ENCODE measurements around the gene CRYBA1.
A peak's percentile ranks its signal among the peaks of the same experiment; 100 is the strongest.

CRYBA1 gene

DNA sequence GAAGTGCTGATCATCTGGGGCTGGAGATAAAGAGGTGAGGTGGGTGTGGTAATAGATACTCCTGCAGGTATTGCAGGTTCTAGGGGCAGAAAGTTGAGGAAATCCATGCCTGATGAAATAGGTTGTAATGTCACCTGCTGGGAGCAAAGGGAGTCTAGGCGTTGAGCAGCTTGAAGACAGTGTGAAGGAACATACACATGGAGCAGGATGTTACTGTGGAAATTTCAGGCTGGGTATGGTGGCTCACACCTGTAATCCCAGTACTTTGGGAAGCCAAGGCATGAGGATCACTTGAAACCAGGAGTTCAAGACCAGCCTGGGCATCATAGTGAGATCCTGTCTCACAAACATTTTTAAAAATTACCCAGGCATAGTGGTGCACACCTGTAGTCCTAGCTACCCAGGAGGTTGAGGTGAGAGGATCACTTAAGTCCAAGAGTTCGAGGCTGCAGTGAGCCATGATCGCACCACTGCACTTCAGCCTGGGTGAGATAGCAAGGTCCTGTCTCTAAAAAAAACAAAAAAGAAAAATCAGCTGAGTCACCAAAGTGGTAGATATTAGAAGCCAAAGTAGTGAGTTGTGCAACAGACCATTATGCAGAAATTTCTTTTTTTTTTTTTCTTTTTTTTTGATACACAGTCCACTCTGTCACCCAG, 9.1 kb upstream of the CRYBA1 start:
- no peak overlapping the region for H2AK5ac ChIP-seq (ENCODE audit: low read length)
- H3K18ac ChIP-seq (ENCODE audit: low read length), result no peak overlapping the region
- H4K91ac ChIP-seq (ENCODE audit: low read depth, low read length), result peak overlapping the region; percentile 65
- H2BK12ac ChIP-seq (ENCODE audit: low read length), result no peak overlapping the region
- no peaks in the 10 kb centered on the region for H3K27me3 ChIP-seq (ENCODE audit: insufficient read depth, low read length)
- no peaks in the 10 kb centered on the region for H3K36me3 ChIP-seq (ENCODE audit: control insufficient read depth in 1 of 2, insufficient read depth in 2 of 2, low read length in 2 of 2)
- no peak overlapping the region for H2BK120ac ChIP-seq (ENCODE audit: insufficient read depth, low read length, poor library complexity)
- no peak overlapping the region for H2BK5ac ChIP-seq (ENCODE audit: low read depth, low read length, poor library complexity)
- H3K4ac ChIP-seq (ENCODE audit: low read depth, low read length), result no peak overlapping the region
- H3K27ac ChIP-seq (ENCODE audit: low read depth, low read length), result no peak overlapping the region
- H3K79me1 ChIP-seq (ENCODE audit: low read length), result no peaks in the 10 kb centered on the region
- no peaks in the 10 kb centered on the region for H3K79me2 ChIP-seq (ENCODE audit: control insufficient read depth, insufficient read depth, low read length, poor library complexity)
- no peak overlapping the region for H3K4me3 ChIP-seq (ENCODE audit: low read depth, low read length)
- no peak overlapping the region for H4K12ac ChIP-seq (ENCODE audit: low read depth, low read length)
- no peak overlapping the region for H2AFZ ChIP-seq (ENCODE audit: insufficient read depth, low read length, poor library complexity)
- no CpG with 5 or more reads among the region's 3 CpGs for WGBS (ENCODE audit: extremely low coverage, insufficient coverage, insufficient read length)
- H4K8ac ChIP-seq (ENCODE audit: low read depth, low read length), result no peak overlapping the region
- no peak overlapping the region for H3K23ac ChIP-seq (ENCODE audit: low read length)
- peaks cover 4 to 8% of the 10 kb centered on the region in 2 experiments for H3K4me1 ChIP-seq (ENCODE audit: control insufficient read depth in 1 of 2, insufficient read depth in 2 of 2, low read length in 2 of 2)
- no peak overlapping the region for H3K9ac ChIP-seq (ENCODE audit: low read length)
- DNase-seq, result no peak
- H3K4me2 ChIP-seq (ENCODE audit: low read length), result no peak overlapping the region
- H3K9me3 ChIP-seq (ENCODE audit: insufficient read depth, low read depth, low read length), result peaks cover 2% of the 10 kb centered on the region
- H3K14ac ChIP-seq (ENCODE audit: low read length), result no peak overlapping the region

GRCh38 chr17:29238133-29238850, 8.4 kb upstream of the CRYBA1 start:
- Histone ChIP-seq H3K4me3 (ENCODE audit: low read depth, low read length) (no peak overlapping the region), H3K79me2 (ENCODE audit: control insufficient read depth, insufficient read depth, low read length, poor library complexity) (no peaks in the 10 kb centered on the region), H3K4me1 (ENCODE audit: control insufficient read depth in 1 of 2, insufficient read depth in 2 of 2, low read length in 2 of 2) (peaks cover 4 to 8% of the 10 kb centered on the region in 2 experiments), H4K8ac (ENCODE audit: low read depth, low read length) (no peak overlapping the region), H3K4ac (ENCODE audit: low read depth, low read length) (no peak overlapping the region), H3K36me3 (ENCODE audit: control insufficient read depth in 1 of 2, insufficient read depth in 2 of 2, low read length in 2 of 2) (no peaks in the 10 kb centered on the region), H4K91ac (ENCODE audit: low read depth, low read length) (no peak overlapping the region), H3K18ac (ENCODE audit: low read length) (no peak overlapping the region), H2AK5ac (ENCODE audit: low read length) (no peak overlapping the region), H3K27ac (ENCODE audit: low read depth, low read length) (no peak overlapping the region), H3K4me2 (ENCODE audit: low read length) (no peak overlapping the region), H2BK5ac (ENCODE audit: low read depth, low read length, poor library complexity) (no peak overlapping the region), H2BK12ac (ENCODE audit: low read length) (no peak overlapping the region), H3K14ac (ENCODE audit: low read length) (no peak overlapping the region), H3K79me1 (ENCODE audit: low read length) (no peaks in the 10 kb centered on the region), H3K9ac (ENCODE audit: low read length) (no peak overlapping the region), H3K23ac (ENCODE audit: low read length) (peak overlapping the region; percentile 17), H4K12ac (ENCODE audit: low read depth, low read length) (no peak overlapping the region), H2BK120ac (ENCODE audit: insufficient read depth, low read length, poor library complexity) (peak overlapping the region; percentile 19), H3K27me3 (ENCODE audit: insufficient read depth, low read length) (no peaks in the 10 kb centered on the region), H3K9me3 (ENCODE audit: insufficient read depth, low read depth, low read length) (peaks cover 2% of the 10 kb centered on the region), H2AFZ (ENCODE audit: insufficient read depth, low read length, poor library complexity) (no peak overlapping the region)
- WGBS (ENCODE audit: extremely low coverage, insufficient coverage, insufficient read length), result no CpG with 5 or more reads among the region's 8 CpGs
- no peak for DNase-seq

DNA sequence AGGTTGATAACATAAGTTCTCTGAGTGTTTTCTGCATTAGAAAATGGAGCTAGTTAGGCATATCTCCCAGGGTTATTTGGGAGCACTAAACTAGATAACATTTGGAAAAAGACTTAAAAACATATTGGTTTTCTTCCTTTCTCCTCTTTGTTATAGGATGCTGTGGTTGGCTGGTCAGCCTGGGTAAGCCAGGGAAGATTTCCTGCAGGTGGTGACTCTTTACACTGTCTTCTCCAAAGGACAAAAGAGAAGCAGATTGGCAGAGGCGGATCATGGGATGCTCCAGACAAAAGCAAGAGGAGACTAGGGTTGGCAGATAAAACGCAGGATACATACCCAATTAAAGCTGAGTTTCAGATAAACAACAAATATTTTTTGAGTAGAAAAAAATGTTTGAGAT, 6.2 kb upstream of the CRYBA1 start:
- Histone ChIP-seq H2AFZ (ENCODE audit: insufficient read depth, low read length, poor library complexity) (no peak overlapping the region), H3K4ac (ENCODE audit: low read depth, low read length) (no peak overlapping the region), H3K27me3 (ENCODE audit: insufficient read depth, low read length) (no peaks in the 10 kb centered on the region), H3K9ac (ENCODE audit: low read length) (no peak overlapping the region), H2BK120ac (ENCODE audit: insufficient read depth, low read length, poor library complexity) (no peak overlapping the region), H2BK5ac (ENCODE audit: low read depth, low read length, poor library complexity) (no peak overlapping the region), H3K23ac (ENCODE audit: low read length) (no peak overlapping the region), H4K91ac (ENCODE audit: low read depth, low read length) (no peak overlapping the region), H3K79me1 (ENCODE audit: low read length) (no peaks in the 10 kb centered on the region), H3K4me1 (ENCODE audit: control insufficient read depth in 1 of 2, insufficient read depth in 2 of 2, low read length in 2 of 2) (peaks cover 4 to 8% of the 10 kb centered on the region in 2 experiments), H3K36me3 (ENCODE audit: control insufficient read depth in 1 of 2, insufficient read depth in 2 of 2, low read length in 2 of 2) (no peaks in the 10 kb centered on the region), H3K9me3 (ENCODE audit: insufficient read depth, low read depth, low read length) (peaks cover 2% of the 10 kb centered on the region), H2AK5ac (ENCODE audit: low read length) (no peak overlapping the region), H3K4me3 (ENCODE audit: low read depth, low read length) (no peak overlapping the region), H3K18ac (ENCODE audit: low read length) (no peak overlapping the region), H3K4me2 (ENCODE audit: low read length) (no peak overlapping the region), H3K27ac (ENCODE audit: low read depth, low read length) (no peak overlapping the region), H3K14ac (ENCODE audit: low read length) (no peak overlapping the region), H4K8ac (ENCODE audit: low read depth, low read length) (no peak overlapping the region), H2BK12ac (ENCODE audit: low read length) (no peak overlapping the region), H3K79me2 (ENCODE audit: control insufficient read depth, insufficient read depth, low read length, poor library complexity) (no peaks in the 10 kb centered on the region), H4K12ac (ENCODE audit: low read depth, low read length) (no peak overlapping the region)
- WGBS (ENCODE audit: extremely low coverage, insufficient coverage, insufficient read length), result no CpG with 5 or more reads among the region's 2 CpGs
- DNase-seq, result no peak

- Histone ChIP-seq H3K23ac (ENCODE audit: low read length) (no peak overlapping the region), H3K9me3 (ENCODE audit: insufficient read depth, low read depth, low read length) (peaks cover 2% of the 10 kb centered on the region), H3K14ac (ENCODE audit: low read length) (no peak overlapping the region), H2AFZ (ENCODE audit: insufficient read depth, low read length, poor library complexity) (no peak overlapping the region), H2BK120ac (ENCODE audit: insufficient read depth, low read length, poor library complexity) (no peak overlapping the region), H3K4ac (ENCODE audit: low read depth, low read length) (no peak overlapping the region), H2AK5ac (ENCODE audit: low read length) (no peak overlapping the region), H3K36me3 (ENCODE audit: control insufficient read depth in 1 of 2, insufficient read depth in 2 of 2, low read length in 2 of 2) (no peaks in the 10 kb centered on the region), H3K4me1 (ENCODE audit: control insufficient read depth in 1 of 2, insufficient read depth in 2 of 2, low read length in 2 of 2) (peaks cover 4 to 8% of the 10 kb centered on the region in 2 experiments), H3K9ac (ENCODE audit: low read length) (no peak overlapping the region), H3K4me2 (ENCODE audit: low read length) (no peak overlapping the region), H2BK12ac (ENCODE audit: low read length) (no peak overlapping the region), H3K79me2 (ENCODE audit: control insufficient read depth, insufficient read depth, low read length, poor library complexity) (no peaks in the 10 kb centered on the region), H4K91ac (ENCODE audit: low read depth, low read length) (no peak overlapping the region), H2BK5ac (ENCODE audit: low read depth, low read length, poor library complexity) (no peak overlapping the region), H4K12ac (ENCODE audit: low read depth, low read length) (no peak overlapping the region), H3K18ac (ENCODE audit: low read length) (no peak overlapping the region), H3K4me3 (ENCODE audit: low read depth, low read length) (no peak overlapping the region), H4K8ac (ENCODE audit: low read depth, low read length) (no peak overlapping the region), H3K27ac (ENCODE audit: low read depth, low read length) (peak overlapping the region; percentile 44), H3K27me3 (ENCODE audit: insufficient read depth, low read length) (no peaks in the 10 kb centered on the region), H3K79me1 (ENCODE audit: low read length) (no peaks in the 10 kb centered on the region)
- peak; percentile 89 to 95 for DNase-seq
- WGBS (ENCODE audit: extremely low coverage, insufficient coverage, insufficient read length), result no CpG with 5 or more reads among the region's 9 CpGs
Observed at GRCh38 chr17:29240968-29241963, 5.4 kb upstream of the CRYBA1 start.
